ENCODE data around the gene THSD7B. TPM values are rescaled to one million over a fixed set of nuclear protein-coding genes. Genes with fewer than 3 reads are reported as not detected.

THSD7B gene
- total and polyA plus RNA-seq, 2 of the 8 experiments (the other 6 are each of a cell fraction or from before 2014, with no cell fraction given) = 0.60 to 2.9 TPM

DNA sequence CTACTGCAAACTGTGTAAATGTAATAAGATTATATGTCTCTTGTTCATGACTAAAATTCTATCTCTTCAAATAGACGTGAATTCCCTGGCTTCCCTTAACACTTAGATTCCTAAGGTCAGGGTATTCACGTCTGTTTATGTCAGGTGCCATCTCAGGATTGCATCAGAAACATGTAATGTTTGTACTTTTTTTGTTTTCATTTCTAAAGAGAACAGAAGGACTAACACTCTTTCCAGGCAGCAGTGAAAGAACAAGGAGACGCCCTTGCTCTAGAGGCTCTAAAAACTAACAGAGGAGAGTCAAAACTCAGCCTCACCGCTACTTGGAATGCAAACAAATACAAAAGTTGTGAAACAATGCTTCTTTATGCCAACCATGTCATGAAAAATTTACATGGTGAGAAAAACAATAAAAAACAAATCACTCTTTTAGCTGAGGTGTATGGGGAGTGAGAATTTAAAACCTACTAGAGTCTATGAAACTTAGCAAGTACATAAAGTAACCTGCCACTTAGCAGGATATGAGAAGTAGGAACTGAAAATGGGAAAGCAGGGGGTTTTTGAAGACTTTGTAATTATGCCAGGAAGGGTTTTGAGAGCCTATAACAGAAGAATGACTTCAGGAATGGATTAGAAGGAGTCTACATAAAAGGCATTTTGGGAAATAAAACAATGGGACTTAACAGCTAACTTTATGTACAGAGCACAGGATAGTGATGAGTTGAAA, 522.7 kb downstream of the THSD7B start (continued):
- TF ChIP-seq, protein P1, sequence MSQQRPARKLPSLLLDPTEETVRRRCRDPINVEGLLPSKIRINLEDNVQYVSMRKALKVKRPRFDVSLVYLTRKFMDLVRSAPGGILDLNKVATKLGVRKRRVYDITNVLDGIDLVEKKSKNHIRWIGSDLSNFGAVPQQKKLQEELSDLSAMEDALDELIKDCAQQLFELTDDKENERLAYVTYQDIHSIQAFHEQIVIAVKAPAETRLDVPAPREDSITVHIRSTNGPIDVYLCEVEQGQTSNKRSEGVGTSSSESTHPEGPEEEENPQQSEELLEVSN (IDR thresholded peaks at IDR 0.05) = no peak
- TF ChIP-seq TCF12 (IDR thresholded peaks at IDR 0.05; ENCODE audit: low read depth, low read length) = no peak
